ENCODE data around the gene ATP9B. TPM values are rescaled to one million over a fixed set of nuclear protein-coding genes. Genes with fewer than 3 reads are reported as not detected.

The ATP9B gene
- total RNA-seq, 1 donor from 2014 or later, result 33.2 TPM

DNA sequence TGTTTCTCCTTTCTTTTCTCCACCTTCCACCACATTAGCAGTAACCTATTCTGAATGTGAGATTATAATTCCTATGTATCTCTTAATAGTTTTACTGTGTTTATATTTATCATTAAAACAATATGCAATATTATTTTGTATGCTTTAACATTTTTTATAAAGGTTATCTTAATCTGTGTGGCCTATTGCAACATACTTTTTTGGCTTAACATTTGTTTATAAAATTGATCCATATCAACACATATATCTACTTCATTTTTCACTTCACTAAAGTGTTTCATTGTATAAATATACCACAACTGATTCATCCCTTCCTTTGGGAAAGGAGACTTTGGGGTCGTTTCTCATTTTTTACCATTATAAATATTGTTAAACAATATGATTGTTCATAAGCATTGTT is 48.6 kb downstream of the ATP9B start:
- peaks cover 31% of the 10 kb centered on the region for H3K36me3 Mint-ChIP-seq
- no peaks in the 10 kb centered on the region for H3K27me3 ChIP-seq
- no peak for TF ChIP-seq EZH2phosphoT487 (IDR thresholded peaks at IDR 0.05)
- TF ChIP-seq, protein P1, sequence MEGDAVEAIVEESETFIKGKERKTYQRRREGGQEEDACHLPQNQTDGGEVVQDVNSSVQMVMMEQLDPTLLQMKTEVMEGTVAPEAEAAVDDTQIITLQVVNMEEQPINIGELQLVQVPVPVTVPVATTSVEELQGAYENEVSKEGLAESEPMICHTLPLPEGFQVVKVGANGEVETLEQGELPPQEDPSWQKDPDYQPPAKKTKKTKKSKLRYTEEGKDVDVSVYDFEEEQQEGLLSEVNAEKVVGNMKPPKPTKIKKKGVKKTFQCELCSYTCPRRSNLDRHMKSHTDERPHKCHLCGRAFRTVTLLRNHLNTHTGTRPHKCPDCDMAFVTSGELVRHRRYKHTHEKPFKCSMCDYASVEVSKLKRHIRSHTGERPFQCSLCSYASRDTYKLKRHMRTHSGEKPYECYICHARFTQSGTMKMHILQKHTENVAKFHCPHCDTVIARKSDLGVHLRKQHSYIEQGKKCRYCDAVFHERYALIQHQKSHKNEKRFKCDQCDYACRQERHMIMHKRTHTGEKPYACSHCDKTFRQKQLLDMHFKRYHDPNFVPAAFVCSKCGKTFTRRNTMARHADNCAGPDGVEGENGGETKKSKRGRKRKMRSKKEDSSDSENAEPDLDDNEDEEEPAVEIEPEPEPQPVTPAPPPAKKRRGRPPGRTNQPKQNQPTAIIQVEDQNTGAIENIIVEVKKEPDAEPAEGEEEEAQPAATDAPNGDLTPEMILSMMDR (IDR thresholded peaks at IDR 0.05), result no peak
- TF ChIP-seq EZH2 (IDR thresholded peaks at IDR 0.05), result no peak
- no peak overlapping the region for H3K27ac ChIP-seq
- no peak overlapping the region for H3K4me3 Mint-ChIP-seq
- H3K27ac Mint-ChIP-seq, result no peak overlapping the region
- no peaks in the 10 kb centered on the region for H3K9me3 ChIP-seq (ENCODE audit: low read depth)
- no peak for DNase-seq (ENCODE audit: low spot score)
- no peaks in the 10 kb centered on the region for H3K4me1 ChIP-seq
- H3K36me3 ChIP-seq, result no peaks in the 10 kb centered on the region
- no peaks in the 10 kb centered on the region for H3F3A ChIP-seq (ENCODE audit: low read depth)
- H3K4me1 Mint-ChIP-seq, result no peaks in the 10 kb centered on the region
- no peaks in the 10 kb centered on the region for H3K79me2 ChIP-seq (ENCODE audit: low read depth)
- no peak overlapping the region for H3K9ac ChIP-seq
- H3K4me2 ChIP-seq, result no peak overlapping the region
- no peaks in the 10 kb centered on the region for H4K20me1 ChIP-seq (ENCODE audit: low read depth)
- H3K27me3 Mint-ChIP-seq (ENCODE audit: insufficient read depth, low read depth), result peaks cover 2% of the 10 kb centered on the region
- no peak overlapping the region for H2AFZ ChIP-seq (replicated peaks)
- no peak overlapping the region for H3K4me3 ChIP-seq
- peaks cover 4% of the 10 kb centered on the region for H3K9me3 Mint-ChIP-seq

DNA sequence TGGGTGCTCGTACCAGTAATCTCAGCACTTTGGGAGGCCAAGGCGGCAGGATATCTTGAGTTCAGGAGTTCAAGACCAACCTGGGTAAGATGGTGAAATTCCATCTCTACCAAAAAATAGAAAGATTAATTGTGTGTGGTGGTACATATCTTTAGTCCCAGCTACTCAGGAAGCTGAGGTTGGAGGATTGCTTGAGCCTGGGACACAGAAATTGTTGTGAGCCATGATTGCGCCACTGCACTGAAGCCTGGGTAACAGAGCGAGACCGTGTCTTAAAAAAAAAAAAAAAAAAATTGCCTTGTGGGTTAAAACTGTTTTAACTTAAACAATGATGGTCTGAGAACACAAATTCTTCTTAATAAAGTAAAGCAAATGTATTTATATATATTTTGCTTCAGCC is 49.6 kb downstream of the ATP9B start:
- H3K27me3 ChIP-seq, result no peaks in the 10 kb centered on the region
- no peak overlapping the region for H3K9ac ChIP-seq
- no peak overlapping the region for H3K27ac ChIP-seq
- peaks cover 34% of the 10 kb centered on the region for H3K36me3 Mint-ChIP-seq
- no peak overlapping the region for H2AFZ ChIP-seq (replicated peaks)
- no peaks in the 10 kb centered on the region for H3K9me3 ChIP-seq (ENCODE audit: low read depth)
- H4K20me1 ChIP-seq (ENCODE audit: low read depth), result no peaks in the 10 kb centered on the region
- H3F3A ChIP-seq (ENCODE audit: low read depth), result no peaks in the 10 kb centered on the region
- TF ChIP-seq, protein P1 (IDR thresholded peaks at IDR 0.05), result no peak
- TF ChIP-seq EZH2 (IDR thresholded peaks at IDR 0.05), result no peak
- no peak for TF ChIP-seq EZH2phosphoT487 (IDR thresholded peaks at IDR 0.05)
- no peak for DNase-seq (ENCODE audit: low spot score)
- no peak overlapping the region for H3K4me2 ChIP-seq
- no peak overlapping the region for H3K27ac Mint-ChIP-seq
- H3K36me3 ChIP-seq, result no peaks in the 10 kb centered on the region
- H3K4me3 ChIP-seq, result no peak overlapping the region
- no peak overlapping the region for H3K4me3 Mint-ChIP-seq
- no peaks in the 10 kb centered on the region for H3K79me2 ChIP-seq (ENCODE audit: low read depth)
- peaks cover 2% of the 10 kb centered on the region for H3K9me3 Mint-ChIP-seq
- peaks cover 2% of the 10 kb centered on the region for H3K27me3 Mint-ChIP-seq (ENCODE audit: insufficient read depth, low read depth)
- no peaks in the 10 kb centered on the region for H3K4me1 ChIP-seq
- no peaks in the 10 kb centered on the region for H3K4me1 Mint-ChIP-seq

DNA sequence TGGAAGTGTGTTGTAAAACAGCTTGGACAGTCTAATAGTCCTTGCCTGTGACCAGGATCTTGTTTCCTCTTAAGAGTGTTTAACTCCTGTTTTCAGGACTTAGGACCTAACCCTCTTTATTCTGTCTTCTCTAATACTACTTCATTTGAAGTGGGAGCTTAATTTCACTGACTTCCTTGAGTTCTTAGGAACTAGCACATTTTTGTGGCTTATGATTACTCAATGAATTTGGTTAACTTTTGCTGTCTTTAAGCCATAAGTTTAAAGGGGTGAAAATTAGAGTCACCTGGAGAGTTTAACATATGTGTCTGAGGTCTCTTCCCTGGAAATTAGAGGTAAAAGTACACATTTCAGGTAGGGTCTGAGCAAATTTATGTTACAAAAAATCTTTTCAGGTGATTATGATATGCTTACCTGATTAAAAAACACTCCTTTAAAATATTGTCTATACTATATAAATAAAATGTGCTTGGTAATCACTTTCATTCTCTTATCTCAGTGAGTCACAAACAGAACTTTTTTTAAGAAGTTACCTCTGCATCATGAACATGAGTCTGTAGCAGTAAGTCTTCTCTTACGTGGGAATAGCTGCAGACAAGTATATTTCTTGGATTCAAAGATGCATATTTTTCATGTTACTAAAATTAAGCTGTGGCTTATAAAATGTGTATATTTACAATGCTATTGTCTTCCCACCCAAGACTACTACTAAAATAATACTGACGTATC is 52.7 kb downstream of the ATP9B start:
- H3K4me1 Mint-ChIP-seq, result no peaks in the 10 kb centered on the region
- H3K27ac Mint-ChIP-seq, result no peak overlapping the region
- H2AFZ ChIP-seq (replicated peaks), result no peak overlapping the region
- no peaks in the 10 kb centered on the region for H3K9me3 ChIP-seq (ENCODE audit: low read depth)
- no peaks in the 10 kb centered on the region for H3K4me1 ChIP-seq
- no peaks in the 10 kb centered on the region for H3K79me2 ChIP-seq (ENCODE audit: low read depth)
- peaks cover 26% of the 10 kb centered on the region for H3K36me3 Mint-ChIP-seq
- no peak for DNase-seq (ENCODE audit: low spot score)
- H3K4me2 ChIP-seq, result no peak overlapping the region
- H3K9me3 Mint-ChIP-seq, result no peaks in the 10 kb centered on the region
- no peak overlapping the region for H3K4me3 ChIP-seq
- no peak overlapping the region for H3K4me3 Mint-ChIP-seq
- H3K27me3 ChIP-seq, result no peaks in the 10 kb centered on the region
- no peaks in the 10 kb centered on the region for H3F3A ChIP-seq (ENCODE audit: low read depth)
- H4K20me1 ChIP-seq (ENCODE audit: low read depth), result no peaks in the 10 kb centered on the region
- H3K9ac ChIP-seq, result no peak overlapping the region
- H3K36me3 ChIP-seq, result peaks cover 11% of the 10 kb centered on the region
- TF ChIP-seq, protein P1 (IDR thresholded peaks at IDR 0.05), result no peak
- TF ChIP-seq EZH2phosphoT487 (IDR thresholded peaks at IDR 0.05) (no peak), EZH2 (IDR thresholded peaks at IDR 0.05) (no peak)
- no peaks in the 10 kb centered on the region for H3K27me3 Mint-ChIP-seq (ENCODE audit: insufficient read depth, low read depth)
- H3K27ac ChIP-seq, result no peak overlapping the region
